Progenitor cell of endocrine pancreas (in vitro differentiated cells): ENCODE measurements around the gene SPATA16. TPM values are rescaled to one million over a fixed set of nuclear protein-coding genes. Genes with fewer than 3 reads are reported as not detected.

Experiments
- DNase-seq: peaks from one replicate; pipeline ENCODE4 v3.0.0; 2021; ENCODE audit warnings: low spot score; ENCODE audit not compliant: unreplicated experiment
- H3K27ac Mint-ChIP-seq: 2 replicates; pipeline ENCODE4 v1.8.0; 2021; ENCODE audit warnings: mild to moderate bottlenecking, moderate library complexity, mixed read lengths
- H3K27me3 Mint-ChIP-seq: 2 replicates; pipeline ENCODE4 v1.8.0; 2021; ENCODE audit warnings: mixed read lengths
- H3K36me3 Mint-ChIP-seq: 2 replicates; pipeline ENCODE4 v1.8.0; 2022; ENCODE audit warnings: mixed read lengths; ENCODE audit not compliant: insufficient read depth
- H3K4me1 Mint-ChIP-seq: 2 replicates; pipeline ENCODE4 v1.8.0; 2021; ENCODE audit warnings: low read depth, mixed read lengths
- H3K4me3 Mint-ChIP-seq: 2 replicates; pipeline ENCODE4 v1.8.0; 2021; ENCODE audit warnings: low read depth, mild to moderate bottlenecking, moderate library complexity, mixed read lengths
- H3K9me3 Mint-ChIP-seq: 2 replicates; pipeline ENCODE4 v1.8.0; 2021; ENCODE audit warnings: low read depth, mixed read lengths
- total RNA-seq: library from RNA; stranded (reverse); gene quantifications from 2 replicates; pipeline ENCODE4 v1.2.1, GENCODE V29; 2021
- TF ChIP-seq, protein P1 (sequence below): fragments of 200-600 bp; sonication (generic); IDR thresholded peaks from one replicate; pipeline ENCODE4 v1.5.0; 2021; ENCODE audit warnings: antibody characterized with exemption, mild to moderate bottlenecking; ENCODE audit not compliant: unreplicated experiment

SPATA16 gene
- total RNA-seq, 1 donor from 2014 or later, result 0.43 TPM

DNA sequence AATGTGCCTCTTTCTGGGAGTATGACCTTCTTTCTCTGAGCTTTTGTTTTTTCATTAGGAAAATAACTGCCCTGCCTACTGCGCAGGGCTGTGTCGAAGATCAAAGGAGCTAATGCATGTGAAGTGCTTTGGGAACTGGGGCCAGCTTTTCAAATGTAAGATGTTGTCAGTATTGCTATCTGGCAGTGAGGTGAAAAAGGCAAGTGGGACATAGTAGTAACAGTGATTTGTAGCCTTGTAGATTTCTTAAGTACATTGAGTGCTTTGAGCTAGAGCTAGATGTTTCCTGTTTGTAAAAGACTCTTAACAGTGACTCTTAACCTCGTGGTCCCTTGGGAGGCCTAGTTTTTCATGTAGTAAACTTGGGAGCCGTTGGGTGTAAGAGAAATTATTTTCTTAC lies 264.0 kb downstream of the SPATA16 start:
- H3K36me3 Mint-ChIP-seq, result peaks cover 7% of the 10 kb centered on the region
- TF ChIP-seq, protein P1, sequence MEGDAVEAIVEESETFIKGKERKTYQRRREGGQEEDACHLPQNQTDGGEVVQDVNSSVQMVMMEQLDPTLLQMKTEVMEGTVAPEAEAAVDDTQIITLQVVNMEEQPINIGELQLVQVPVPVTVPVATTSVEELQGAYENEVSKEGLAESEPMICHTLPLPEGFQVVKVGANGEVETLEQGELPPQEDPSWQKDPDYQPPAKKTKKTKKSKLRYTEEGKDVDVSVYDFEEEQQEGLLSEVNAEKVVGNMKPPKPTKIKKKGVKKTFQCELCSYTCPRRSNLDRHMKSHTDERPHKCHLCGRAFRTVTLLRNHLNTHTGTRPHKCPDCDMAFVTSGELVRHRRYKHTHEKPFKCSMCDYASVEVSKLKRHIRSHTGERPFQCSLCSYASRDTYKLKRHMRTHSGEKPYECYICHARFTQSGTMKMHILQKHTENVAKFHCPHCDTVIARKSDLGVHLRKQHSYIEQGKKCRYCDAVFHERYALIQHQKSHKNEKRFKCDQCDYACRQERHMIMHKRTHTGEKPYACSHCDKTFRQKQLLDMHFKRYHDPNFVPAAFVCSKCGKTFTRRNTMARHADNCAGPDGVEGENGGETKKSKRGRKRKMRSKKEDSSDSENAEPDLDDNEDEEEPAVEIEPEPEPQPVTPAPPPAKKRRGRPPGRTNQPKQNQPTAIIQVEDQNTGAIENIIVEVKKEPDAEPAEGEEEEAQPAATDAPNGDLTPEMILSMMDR, result no peak
- no peaks in the 10 kb centered on the region for H3K27me3 Mint-ChIP-seq
- H3K27ac Mint-ChIP-seq, result no peak overlapping the region
- no peak for DNase-seq
- H3K9me3 Mint-ChIP-seq, result peaks cover 25% of the 10 kb centered on the region
- H3K4me3 Mint-ChIP-seq, result no peak overlapping the region
- H3K4me1 Mint-ChIP-seq, result peaks cover 3% of the 10 kb centered on the region

GRCh38 chr3:172876297-172876696 lies 264.7 kb downstream of the SPATA16 start:
- H3K36me3 Mint-ChIP-seq, result peaks cover 7% of the 10 kb centered on the region
- DNase-seq, result no peak

DNA sequence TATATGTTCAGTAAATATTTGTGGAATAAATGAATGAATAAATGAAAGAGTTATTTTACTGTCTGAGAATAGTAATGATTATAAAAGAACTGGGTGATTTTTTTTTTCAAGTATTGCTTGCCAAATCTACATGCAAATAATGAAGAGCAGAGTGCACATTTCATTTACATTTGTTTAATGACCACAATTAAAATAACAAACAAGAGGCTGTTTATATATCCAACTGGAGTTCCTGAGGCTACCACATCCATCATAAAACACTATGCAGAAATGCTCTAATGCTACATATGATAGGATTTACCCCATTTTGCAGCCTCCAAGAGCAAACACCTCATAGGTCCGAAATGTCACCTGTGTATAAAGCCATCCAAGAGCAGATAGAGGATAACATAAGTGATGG lies 266.0 kb downstream of the SPATA16 start:
- DNase-seq, result no peak
- TF ChIP-seq, protein P1, result no peak
- H3K9me3 Mint-ChIP-seq, result peaks cover 11% of the 10 kb centered on the region
- no peak overlapping the region for H3K27ac Mint-ChIP-seq
- peaks cover 3% of the 10 kb centered on the region for H3K4me1 Mint-ChIP-seq
- H3K36me3 Mint-ChIP-seq, result peaks cover 5% of the 10 kb centered on the region
- H3K4me3 Mint-ChIP-seq, result no peak overlapping the region
- no peaks in the 10 kb centered on the region for H3K27me3 Mint-ChIP-seq

More at GRCh38 chr3:172876297-172876696, 264.7 kb downstream of the SPATA16 start:
- no peak overlapping the region for H3K4me3 Mint-ChIP-seq
- H3K27ac Mint-ChIP-seq, result no peak overlapping the region
- H3K27me3 Mint-ChIP-seq, result no peaks in the 10 kb centered on the region
- H3K4me1 Mint-ChIP-seq, result peaks cover 3% of the 10 kb centered on the region
- peaks cover 21% of the 10 kb centered on the region for H3K9me3 Mint-ChIP-seq
- TF ChIP-seq, protein P1, result no peak

GRCh38 chr3:172869784-172870518 lies 271.1 kb downstream of the SPATA16 start:
- Mint-ChIP-seq H3K4me3 (no peak overlapping the region), H3K36me3 (no peaks in the 10 kb centered on the region), H3K4me1 (no peaks in the 10 kb centered on the region), H3K27ac (no peak overlapping the region), H3K27me3 (no peaks in the 10 kb centered on the region), H3K9me3 (peaks cover 13% of the 10 kb centered on the region)
- no peak for DNase-seq
- TF ChIP-seq, protein P1, result no peak

DNA sequence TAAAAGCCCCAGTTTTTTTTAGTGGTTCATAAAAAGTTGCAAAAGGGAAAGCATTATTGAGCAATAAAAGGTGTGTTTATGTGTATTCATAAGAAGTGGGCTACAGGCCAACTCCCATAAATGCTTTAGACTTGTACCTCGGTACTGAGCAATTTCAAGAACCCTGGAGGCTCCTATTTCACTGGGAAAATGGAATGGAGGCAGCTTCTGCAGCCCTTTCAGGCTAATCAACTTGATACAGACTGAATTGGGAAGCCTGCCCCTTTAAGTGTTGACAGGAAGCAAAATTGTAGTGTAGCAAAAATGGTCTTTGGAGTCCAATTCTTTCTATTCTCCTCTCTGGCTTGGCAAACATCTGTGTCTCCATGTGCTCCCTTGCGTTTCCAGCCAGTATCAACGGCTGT lies 271.7 kb downstream of the SPATA16 start:
- H3K9me3 Mint-ChIP-seq, result peaks cover 13% of the 10 kb centered on the region
- H3K27me3 Mint-ChIP-seq, result no peaks in the 10 kb centered on the region
- H3K4me3 Mint-ChIP-seq, result no peak overlapping the region
- H3K36me3 Mint-ChIP-seq, result no peaks in the 10 kb centered on the region
- no peak overlapping the region for H3K27ac Mint-ChIP-seq
- TF ChIP-seq, protein P1, result no peak
- peaks cover under 1% of the 10 kb centered on the region for H3K4me1 Mint-ChIP-seq
- no peak for DNase-seq
